CMK (cell line): ENCODE measurements around the gene RIPOR2.
"Not testable (repeated sequence)": the region's sequence is repeated elsewhere in the genome, so short reads cannot be mapped to it uniquely, and the experiment has no call there.

Source experiments
- DNase-seq: peaks from one replicate; pipeline ENCODE4 v3.0.0-alpha.2; 2010; ENCODE audit warnings: low read depth

Gene RIPOR2

DNA sequence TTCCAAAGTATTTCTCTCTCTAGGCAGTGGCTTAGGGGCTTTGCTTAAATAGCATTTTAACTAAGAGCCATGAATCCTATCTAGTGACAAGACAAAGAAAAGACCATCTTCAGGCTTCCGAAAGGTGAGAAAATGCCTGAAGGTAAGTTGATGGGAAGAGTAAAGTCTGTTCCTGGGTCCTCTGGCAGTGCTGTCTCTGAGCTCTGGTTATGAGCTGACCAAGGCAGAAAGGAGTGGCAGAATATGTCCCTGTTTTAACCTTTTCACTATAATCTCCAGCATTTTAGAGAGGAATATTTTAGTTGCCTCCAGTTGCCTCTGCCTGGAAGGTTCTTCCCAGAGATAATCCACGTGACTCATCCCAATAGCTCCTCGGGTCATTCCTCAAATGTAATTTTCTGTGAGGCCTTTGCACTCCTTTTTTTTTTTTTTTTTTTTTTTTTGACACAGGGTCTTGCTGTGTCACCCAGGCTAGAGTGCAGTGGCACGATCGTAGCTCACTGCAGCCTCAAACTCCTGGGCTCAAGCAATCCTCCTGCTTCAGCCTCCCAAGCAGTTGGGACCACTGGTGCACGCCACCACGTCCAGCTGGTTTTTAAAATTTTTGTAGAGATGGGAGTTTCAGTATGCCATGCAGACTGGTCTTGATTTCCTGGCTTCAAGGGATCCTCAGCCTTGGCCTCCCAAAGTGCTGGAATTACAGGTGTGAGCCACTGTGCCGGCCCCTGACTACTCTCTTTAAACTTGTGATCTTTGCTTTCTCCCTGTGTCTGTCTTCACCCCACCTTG is 133.3 kb downstream of the RIPOR2 start:
- no peak for DNase-seq

DNA sequence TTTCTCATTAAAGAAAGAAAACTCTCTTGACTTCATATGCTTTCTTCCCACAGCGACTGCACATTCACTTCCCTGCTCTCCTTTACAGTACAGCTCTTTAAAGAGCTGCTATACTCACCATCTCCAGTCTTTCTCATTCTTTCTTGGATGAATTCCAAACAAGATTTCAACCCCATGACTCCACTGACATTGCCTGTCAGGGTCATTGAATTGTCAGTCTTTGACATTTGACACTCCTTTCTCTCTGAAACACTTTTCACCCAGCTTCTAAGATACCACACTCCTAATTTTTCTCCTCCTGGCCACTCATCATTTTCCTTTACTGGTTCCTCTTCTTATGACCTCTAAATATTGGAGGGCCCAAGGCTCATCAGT is 136.2 kb downstream of the RIPOR2 start:
- DNase-seq, result no peak

DNA sequence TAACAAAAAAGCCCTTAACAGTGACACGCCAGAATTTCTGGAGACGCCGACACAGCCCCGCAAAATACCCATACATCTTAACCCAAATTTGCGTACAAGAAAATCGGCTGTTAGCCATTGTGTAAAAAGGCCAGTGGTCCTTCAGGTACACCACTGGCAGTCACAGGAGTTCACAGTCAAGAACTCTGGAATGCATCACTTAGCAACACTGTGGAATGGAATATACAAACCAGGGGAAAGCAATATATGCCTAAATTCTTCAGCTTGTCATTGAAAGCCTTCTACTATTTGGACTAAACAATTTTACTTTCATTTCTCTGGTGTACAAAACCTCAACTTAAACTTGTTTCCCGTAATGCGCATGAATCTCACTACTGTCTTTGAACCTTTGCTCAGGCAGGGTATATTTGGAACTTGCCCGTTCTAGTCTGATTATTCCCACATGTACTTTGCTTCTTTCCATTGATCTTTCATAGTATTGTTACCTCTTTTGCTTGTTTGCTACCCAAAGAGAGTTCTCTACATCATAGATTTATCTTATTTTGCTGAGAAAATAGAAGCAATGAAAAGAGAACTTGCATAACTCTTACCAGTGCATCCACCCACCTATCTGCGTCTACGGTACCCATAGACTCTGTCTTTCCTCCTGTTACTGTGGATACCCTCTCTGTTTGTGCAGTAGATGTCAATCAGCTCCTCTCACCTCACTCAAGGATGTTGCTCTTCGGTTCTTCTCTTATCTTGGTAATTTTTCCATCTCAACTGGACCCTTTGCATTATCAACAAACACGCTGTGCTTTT is 136.8 kb downstream of the RIPOR2 start, which contains the start of gene ARMH2:
ARMH2 (minus strand) TSS at position 178 of the 801 bp plus-strand sequence; CDS start at position 118, 60 bp downstream.
- DNase-seq, result no peak

DNA sequence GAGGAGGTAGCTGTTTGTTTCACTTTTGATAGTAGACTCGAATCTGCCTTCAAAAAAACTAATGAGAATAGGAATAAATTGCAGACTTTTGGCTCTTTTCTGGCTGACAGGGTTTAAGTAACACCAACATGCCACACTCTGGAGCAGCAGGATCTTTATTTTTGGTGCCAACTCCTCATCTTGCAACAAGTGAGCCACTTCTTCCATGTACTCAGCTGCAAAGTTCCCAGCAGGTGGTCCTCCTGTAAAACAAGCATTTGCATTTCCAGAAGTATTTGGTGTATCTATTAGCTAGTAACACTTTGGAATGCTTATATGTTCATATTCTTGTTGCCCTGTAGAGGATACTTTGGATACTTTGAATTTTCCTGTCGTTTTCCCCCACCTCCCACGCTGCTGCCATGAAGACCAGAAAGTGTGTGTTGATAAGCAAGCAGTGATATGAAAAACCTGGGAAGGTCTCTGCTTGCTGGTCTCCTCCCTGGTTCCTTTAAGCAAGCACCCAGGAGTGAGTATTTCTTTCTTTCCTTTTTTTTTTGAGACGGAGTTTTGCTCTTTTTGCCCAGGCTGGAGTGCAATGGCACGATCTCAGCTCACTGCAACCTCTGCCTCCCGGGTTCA is 138.1 kb downstream of the RIPOR2 start:
- DNase-seq, result no peak

DNA sequence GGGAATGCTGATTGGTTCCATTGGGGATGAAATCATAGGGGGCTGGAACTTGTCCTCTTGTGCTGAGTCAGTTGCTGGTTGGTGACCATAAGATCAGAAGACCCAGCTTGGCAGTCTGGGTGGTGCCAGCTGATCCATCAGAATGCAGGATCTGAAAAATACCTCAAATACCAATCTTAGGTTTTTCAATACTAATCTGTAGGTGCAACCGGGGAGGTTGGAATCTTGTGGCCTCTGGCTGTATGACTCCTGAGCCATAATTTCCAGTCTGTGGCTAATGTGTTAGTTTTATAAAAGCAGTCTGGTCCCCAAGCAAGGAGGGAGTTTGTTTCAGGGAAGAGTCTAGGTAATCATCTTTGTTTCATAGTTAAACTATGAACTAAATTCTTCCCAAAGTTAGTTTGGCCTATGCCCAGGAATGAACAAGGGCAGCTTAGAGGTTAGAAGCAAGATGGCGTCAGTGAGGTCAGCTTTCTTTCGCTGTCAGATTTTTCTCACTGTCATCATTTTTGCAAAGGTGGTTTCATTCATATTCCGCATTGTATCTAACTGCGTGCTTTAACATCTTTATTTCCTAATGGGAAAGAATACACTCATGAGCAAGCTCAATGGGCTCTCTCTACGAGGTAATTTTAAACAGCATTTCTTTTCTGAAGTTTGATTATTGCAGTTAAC is 139.0 kb downstream of the RIPOR2 start:
- no peak for DNase-seq

DNA sequence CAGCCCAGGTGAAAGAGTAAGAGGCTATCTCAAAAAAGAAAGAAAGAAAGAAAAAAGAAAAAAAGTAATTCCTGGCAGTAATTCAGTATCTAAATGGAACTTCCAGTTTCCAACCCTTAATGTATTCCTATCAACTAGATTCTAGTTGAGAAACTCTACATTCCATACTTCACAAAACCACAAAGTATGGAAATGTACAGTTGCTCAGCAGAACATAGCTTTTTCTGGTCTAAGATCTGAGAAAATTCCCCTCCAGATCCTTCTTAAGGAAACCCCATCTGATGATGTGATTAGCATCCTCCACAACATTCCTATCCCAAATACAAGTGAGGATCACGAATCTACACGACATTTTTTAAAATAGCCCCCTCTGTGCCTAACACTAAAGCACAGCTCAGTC is 140.7 kb downstream of the RIPOR2 start:
- no peak for DNase-seq

DNA sequence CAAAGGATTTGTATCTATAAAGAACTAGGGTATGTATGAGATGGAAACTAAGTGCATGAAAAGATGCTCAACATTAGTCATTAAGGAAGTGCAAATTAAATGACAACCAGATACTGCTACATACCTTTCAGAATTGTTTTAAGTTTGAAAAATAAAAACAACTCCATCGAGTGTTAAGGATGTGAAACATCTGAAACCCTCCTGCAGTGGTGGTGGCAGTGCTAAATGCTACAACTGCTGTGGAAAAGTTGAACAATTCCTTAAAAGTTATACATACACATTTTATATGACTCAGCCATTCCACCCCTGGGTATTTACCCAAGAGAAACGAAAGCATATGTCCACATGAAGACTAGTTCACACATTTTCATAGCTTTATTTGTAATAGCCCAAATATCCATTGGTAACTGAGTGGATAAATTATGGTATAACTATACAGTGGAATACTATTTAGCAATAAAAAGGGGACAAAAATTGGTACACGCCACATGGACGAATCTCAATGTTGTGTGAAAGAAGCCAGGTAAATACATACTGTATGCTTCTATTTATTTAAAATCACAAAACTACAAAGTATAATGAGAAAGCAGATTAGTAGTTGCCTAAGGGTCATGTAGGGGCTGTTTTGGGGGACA is 147.6 kb downstream of the RIPOR2 start:
- no peak for DNase-seq

DNA sequence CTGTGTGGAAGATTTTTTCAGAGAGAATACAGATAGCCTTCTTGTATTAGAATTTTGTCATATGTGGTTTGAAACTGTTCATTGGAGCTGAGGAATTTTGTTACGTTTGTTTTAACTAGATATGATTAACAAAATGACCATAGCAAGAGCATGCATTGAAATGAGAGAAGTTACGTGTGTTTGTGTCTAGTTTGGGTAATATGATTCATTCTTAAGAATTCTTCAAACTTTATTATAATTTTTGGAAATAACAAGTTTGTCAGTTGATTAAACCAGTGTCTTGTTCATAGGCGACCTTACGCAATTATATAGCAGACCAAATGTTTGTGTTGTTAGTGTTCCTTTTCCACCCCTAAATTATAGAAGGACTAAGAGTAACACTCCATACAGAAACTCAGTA is 155.6 kb downstream of the RIPOR2 start:
- DNase-seq, result no peak

DNA sequence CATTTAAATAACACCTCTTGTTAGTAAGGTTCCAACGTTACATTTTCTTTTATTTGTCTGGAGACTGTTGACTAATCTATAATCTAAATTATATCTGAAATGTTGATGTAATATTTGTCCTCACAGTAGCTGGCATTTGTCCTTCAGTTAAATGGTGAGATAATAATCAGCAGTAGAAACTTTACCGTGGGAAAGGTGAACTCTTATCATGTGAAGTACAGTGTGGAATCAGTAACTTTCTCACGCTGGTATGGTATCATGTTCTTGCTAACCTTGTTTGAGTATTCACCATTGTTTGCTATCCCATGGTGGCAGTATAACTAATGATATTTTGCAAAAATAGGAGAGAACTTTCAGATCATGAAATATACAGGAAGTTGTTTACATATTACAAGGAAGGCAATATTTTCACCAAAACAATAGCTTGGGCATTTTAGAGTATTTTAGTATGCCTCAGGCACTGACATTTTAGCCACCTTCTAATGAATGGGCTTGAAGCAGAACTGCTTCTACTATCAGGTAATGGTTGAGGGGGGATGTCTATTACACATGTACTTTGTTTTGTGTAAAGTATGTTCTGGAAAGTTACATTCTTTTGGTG is 156.2 kb downstream of the RIPOR2 start:
- no peak for DNase-seq

DNA sequence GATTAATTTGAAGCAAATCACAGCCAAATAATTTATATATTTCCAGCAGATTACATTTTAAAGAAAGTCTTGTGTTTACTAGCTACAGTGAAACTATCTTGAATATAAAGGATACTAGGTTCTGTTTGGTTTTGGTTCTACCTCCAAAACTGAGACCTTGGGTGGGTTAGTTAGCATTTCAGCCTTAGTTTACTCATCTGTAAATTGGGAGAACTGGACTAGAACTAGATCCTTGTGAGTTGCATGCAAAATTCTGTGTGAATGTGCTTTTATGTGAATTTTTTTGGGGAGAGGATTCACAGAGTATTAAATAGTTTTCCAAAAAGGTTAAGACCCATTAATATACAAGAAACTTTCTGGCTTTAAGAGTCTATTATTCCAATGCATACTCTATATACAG is 156.9 kb downstream of the RIPOR2 start:
- DNase-seq, result no peak

DNA sequence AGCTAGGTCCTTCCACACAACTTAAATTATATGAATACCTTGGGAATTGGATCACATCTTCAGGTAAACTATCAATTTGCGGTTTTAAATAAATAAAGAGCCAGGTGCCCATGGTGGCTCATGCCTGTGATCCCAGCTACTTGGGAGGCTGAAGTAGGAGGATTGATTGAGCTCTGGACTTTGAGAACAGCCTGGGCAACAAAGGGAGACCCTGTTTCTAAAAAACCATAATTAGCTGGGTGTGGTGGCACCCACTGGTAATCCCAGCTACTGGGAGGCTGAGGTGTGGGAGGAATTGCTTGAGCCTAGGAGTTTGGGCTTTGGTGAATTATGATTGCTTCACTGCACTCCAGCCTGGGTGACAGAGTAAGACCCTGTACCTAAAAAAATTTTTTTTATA is 157.6 kb downstream of the RIPOR2 start:
- no peak for DNase-seq

DNA sequence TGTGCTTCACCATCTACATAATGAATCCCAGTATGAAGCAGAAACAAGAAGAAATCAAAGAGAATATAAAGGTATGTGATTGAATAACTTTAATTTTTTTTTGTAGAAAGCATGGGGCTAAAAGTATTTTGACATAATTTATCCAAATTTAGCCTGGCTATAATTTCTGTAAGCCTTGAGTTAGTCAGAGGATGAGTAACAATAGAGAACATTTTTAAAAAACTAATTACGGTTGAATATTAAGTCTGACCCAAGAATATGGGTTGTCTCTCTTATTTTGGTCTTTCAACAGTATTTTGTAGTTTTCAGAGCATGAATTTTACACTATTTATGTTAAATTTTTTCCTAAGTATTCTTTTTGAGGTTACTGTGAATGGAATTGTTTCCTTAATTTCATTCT is 158.5 kb downstream of the RIPOR2 start:
- no peak for DNase-seq

DNA sequence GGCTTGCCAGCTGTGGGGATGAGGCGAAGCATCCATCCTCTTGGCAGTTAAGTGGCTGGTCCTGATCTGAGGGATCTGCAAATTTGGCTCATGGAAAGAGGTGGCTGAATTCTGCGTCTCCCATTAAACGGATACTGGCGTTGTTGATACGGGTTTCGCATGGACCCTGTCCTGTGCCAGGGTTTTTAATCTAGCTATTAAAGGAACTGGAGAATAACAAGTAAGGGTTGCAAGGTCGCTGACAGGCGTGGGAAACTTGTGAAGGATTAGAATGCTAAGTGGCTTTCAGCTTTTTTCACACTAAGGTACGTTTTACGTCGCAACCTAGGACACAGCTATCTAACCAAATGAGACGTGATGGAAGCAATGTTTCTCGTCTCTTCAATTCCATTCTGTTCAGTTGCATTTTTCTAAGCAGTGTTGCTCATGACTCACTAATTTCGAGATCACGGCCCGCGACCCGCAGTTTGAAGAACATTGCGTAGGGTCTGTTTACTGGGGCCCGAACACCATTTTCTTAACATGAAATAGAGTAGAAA is 160.2 kb downstream of the RIPOR2 start:
- DNase-seq, result no peak

DNA sequence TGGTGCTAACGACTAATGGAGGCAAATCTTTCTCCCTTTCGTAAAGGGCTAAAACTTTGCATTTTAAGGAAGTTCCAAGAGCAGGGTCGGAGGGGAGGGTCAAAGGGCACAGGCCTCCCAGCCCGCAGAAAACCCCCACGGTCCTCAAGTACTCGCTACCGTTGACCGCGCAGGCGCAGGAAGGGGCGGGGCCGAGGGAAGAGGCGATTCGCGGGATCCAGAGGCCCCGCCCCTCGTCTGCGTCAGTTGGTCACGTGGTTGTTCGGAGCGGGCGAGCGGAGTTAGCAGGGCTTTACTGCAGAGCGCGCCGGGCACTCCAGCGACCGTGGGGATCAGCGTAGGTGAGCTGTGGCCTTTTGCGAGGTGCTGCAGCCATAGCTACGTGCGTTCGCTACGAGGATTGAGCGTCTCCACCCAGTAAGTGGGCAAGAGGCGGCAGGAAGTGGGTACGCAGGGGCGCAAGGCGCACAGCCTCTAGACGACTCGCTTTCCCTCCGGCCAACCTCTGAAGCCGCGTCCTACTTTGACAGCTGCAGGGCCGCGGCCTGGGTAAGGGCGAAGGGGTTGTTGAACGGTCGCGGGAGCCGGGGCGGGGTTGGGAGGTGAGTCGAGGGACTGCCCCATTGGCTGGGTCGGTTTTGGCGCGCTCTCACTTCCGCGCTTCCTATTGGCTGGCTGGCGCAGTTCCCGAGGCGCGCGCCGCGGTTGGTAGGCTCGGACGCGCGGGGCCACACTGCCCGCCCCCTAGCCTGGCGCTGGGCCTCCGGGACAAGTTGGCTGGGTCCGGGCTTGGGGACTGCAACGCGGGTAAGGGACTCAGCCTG is 160.9 kb downstream of the RIPOR2 start, which contains the start of gene GMNN:
GMNN (plus strand) TSS at position 242 of the 824 bp plus-strand sequence. CDS start 2,310 bp downstream, outside the sequence.
- peak; percentile 93 for DNase-seq

DNA sequence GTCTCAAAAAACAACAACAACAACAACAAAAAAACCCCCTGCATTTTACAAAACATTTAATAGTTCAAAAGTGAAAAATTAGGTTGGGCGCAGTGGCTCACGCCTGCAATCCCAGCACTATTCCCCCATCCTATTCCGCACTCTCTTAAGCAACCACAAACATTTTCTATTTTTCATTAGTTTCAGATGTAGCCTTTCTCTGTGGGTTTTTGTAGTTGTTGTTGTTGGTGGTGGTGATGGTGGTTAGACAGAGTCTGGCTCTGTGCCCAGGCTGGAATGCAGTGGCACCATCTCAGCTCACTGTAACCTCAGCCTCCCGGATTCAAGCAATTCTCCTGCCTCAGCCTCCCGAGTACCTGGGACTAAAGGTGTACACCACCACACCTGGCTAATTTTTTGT is 167.4 kb downstream of the RIPOR2 start:
- DNase-seq, result no peak

DNA sequence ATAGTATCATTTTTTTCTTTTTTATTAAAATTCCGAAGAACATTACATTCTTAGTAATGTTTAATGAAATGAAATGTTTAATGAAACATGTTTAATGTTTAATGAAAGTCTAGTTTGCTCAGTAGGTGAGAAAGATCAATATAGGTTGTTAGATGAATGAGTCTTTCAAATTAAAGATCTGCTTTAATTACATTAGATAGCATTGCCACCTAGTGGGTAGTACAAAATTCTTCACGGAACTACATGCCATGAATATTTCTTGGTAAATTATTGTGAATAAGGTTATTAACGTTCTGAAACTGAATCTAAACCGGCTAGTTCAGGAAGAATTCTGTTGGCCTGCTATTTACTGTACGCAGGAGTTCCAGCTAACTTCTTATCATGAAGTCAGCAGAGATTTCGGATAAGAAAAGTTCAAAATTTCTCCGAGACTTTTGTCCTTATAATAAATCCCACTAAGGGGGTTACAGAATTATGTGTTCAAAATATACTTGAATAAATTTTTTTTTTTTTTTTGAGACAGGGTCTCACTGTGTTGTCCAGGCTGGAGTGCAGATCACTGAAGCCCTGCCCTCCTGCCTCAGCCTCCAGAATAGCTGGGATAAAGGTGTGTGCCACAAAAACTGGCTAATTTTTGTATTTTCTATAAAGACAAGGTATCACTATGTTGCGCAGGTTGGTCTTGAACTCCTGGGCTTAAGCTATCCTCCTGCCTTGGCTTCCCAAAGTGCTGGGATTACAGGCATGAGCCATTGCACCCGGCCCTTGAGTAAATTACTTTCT is 168.9 kb downstream of the RIPOR2 start:
- DNase-seq, result no peak

DNA sequence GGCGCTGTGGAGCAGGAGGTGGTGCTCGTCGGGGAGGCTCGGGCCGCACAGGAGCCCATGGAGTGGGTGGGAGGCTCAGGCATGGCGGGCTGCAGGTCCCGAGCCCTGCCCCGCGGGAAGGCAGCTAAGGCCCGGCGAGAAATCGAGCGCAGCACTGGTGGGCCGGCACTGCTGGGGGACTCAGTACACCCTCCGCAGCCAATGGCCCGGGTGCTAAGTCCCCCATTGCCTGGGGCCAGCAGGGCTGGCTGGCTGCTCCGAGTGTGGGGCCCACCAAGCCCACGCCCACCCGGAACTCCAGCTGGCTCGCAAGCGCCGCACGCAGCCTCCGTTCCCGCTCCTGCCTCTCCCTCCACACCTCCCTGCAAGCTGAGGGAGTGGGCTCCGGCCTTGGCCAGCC is 169.8 kb downstream of the RIPOR2 start:
- not testable (repeated sequence) for DNase-seq

DNA sequence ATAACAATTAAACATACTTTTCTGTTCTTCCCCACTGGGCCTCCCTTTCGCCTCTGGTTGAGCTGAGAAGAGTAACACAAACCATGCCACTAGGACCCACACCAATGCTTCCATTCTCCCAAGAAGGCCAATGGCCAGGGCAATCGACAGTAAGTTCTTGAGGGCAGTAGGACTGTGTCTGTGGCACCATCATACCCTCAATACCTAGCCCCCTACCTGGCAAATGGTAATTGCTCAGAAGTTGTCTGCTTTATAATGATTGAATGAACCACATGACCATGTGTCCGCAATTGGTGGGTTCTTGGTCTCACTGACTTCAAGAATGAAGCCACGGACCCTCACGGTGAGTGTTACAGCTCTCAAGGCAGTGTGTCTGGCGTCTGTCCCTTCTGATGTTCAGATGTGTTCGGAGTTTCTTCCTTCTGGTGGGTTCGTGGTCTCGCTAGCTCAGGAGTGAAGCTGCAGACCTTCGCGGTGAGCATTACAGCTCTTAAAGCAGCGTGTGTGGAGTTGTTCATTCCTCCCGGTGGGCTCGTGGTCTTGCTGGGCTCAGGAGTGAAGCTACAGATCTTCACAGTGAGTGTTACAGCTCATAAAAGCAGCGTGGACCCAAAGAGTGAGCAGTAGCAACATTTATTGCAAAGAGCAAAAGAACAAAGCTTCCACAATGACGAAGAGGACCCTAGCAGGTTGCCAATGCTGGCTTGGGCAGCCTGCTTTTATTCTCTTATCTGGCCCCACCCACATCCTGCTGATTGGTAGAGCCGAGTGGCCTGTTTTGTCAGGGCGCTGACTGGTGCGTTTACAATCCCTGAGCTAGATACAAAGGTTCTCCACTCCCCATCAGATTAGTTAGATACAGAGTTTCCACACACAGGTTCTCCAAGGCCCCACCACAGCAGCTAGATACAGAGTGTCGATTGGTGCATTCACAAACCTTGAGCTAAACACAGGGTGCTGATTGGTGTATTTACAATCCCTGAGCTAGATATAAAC is 170.6 kb downstream of the RIPOR2 start:
- DNase-seq, result not testable (repeated sequence)
